Measurements from ENCODE around the gene CD46. TPM values are rescaled to one million over a fixed set of nuclear protein-coding genes. Genes with fewer than 3 reads are reported as not detected.

The CD46 gene
- total RNA-seq, 1 donor from 2014 or later, result 110 TPM

- Mint-ChIP-seq H3K4me3 (peak overlapping the region; percentile 99), H3K4me1 (peaks cover 94% of the 10 kb centered on the region), H3K27ac (peak overlapping the region; percentile 93), H3K9me3 (no peaks in the 10 kb centered on the region), H3K36me3 (ENCODE audit: low read depth) (peaks cover 56% of the 10 kb centered on the region), H3K27me3 (peaks cover 2% of the 10 kb centered on the region)
- ChIA-PET POLR2A (interaction anchor here (0.6 to 13.1 kb wide), 21 partner anchors 9 to 901 kb away, joined by 3 to 547 read pairs (median 5); partner anchors contain the start of genes CD46, CD55, FCMR and PLXNA2), CTCF (interaction anchor here (0.9 to 15.6 kb wide), 10 partner anchors 11 to 140 kb away, joined by 3 to 397 read pairs (median 6); no protein-coding TSS in a partner anchor)
- DNase-seq, result peak; percentile 67
- intact Hi-C loops (cut with micrococcal nuclease), result loop anchor here (5.0 to 10.0 kb wide), 4 partner anchors 71 to 898 kb away; partner anchors contain the start of genes CD46, CD55 and FCMR
- TF ChIP-seq CTCF (IDR thresholded peaks at IDR 0.05), result no peak
- ATAC-seq (ENCODE audit: low read depth), result peak; percentile 66
Observed at GRCh38 chr1:207822602-207823451, 71.0 kb downstream of the CD46 start.

GRCh38 chr1:207823531-207823879, 71.7 kb downstream of the CD46 start:
- no peak for TF ChIP-seq CTCF (IDR thresholded peaks at IDR 0.05)
- peaks cover 2% of the 10 kb centered on the region for H3K27me3 Mint-ChIP-seq
- H3K4me1 Mint-ChIP-seq, result peaks cover 96% of the 10 kb centered on the region
- DNase-seq, result no peak
- intact Hi-C loops (cut with micrococcal nuclease), result loop anchor here (5.0 to 10.0 kb wide), 4 partner anchors 71 to 899 kb away; partner anchors contain the start of genes CD46, CD55 and FCMR
- CTCF ChIA-PET, result interaction anchor here (0.9 to 15.6 kb wide), 8 partner anchors 11 to 62 kb away, joined by 3 to 397 read pairs (median 5); no protein-coding TSS in a partner anchor
- POLR2A ChIA-PET, result interaction anchor here (0.6 to 13.1 kb wide), 16 partner anchors 9 to 1138 kb away, joined by 3 to 547 read pairs (median 4); partner anchors contain the start of gene CD46
- H3K9me3 Mint-ChIP-seq, result no peaks in the 10 kb centered on the region
- H3K4me3 Mint-ChIP-seq, result peak overlapping the region; percentile 99
- no peak for ATAC-seq (ENCODE audit: low read depth)
- peak overlapping the region; percentile 93 for H3K27ac Mint-ChIP-seq
- peaks cover 51% of the 10 kb centered on the region for H3K36me3 Mint-ChIP-seq (ENCODE audit: low read depth)

- Mint-ChIP-seq H3K27me3 (peaks cover 2% of the 10 kb centered on the region), H3K4me1 (peaks cover 96% of the 10 kb centered on the region), H3K36me3 (ENCODE audit: low read depth) (peaks cover 45% of the 10 kb centered on the region), H3K27ac (peak overlapping the region; percentile 93), H3K9me3 (no peaks in the 10 kb centered on the region), H3K4me3 (peak overlapping the region; percentile 99)
- peak; percentile 40 for ATAC-seq (ENCODE audit: low read depth)
- peak; percentile 57 for DNase-seq
- TF ChIP-seq CTCF (IDR thresholded peaks at IDR 0.05), result no peak
- ChIA-PET POLR2A (interaction anchor here (0.6 to 13.1 kb wide), 16 partner anchors 8 to 1144 kb away, joined by 3 to 547 read pairs (median 4); partner anchors contain the start of gene CD46), CTCF (interaction anchor here (1.0 to 15.6 kb wide), 7 partner anchors 10 to 61 kb away, joined by 3 to 397 read pairs (median 6); no protein-coding TSS in a partner anchor)
- intact Hi-C loops (cut with micrococcal nuclease), result loop anchor here (1.0 to 10.0 kb wide), 6 partner anchors 17 to 899 kb away; partner anchors contain the start of genes CD46, CD55 and FCMR
Observed at GRCh38 chr1:207823880-207824566, 72.2 kb downstream of the CD46 start.

GRCh38 chr1:207824691-207825408, 73.0 kb downstream of the CD46 start:
- H3K9me3 Mint-ChIP-seq, result no peaks in the 10 kb centered on the region
- ChIA-PET CTCF (interaction anchor here (1.4 to 15.6 kb wide), 5 partner anchors 27 to 138 kb away, joined by 4 to 397 read pairs (median 46); no protein-coding TSS in a partner anchor), POLR2A (interaction anchor here (0.6 to 13.1 kb wide), 12 partner anchors 8 to 1145 kb away, joined by 3 to 547 read pairs (median 14); partner anchors contain the start of gene CD46)
- peaks cover 2% of the 10 kb centered on the region for H3K27me3 Mint-ChIP-seq
- DNase-seq (no peak), ATAC-seq (ENCODE audit: low read depth) (no peak)
- no peak for TF ChIP-seq CTCF (IDR thresholded peaks at IDR 0.05)
- H3K27ac Mint-ChIP-seq, result peak overlapping the region; percentile 93
- intact Hi-C loops (cut with micrococcal nuclease), result loop anchor here (1.0 to 10.0 kb wide), 6 partner anchors 18 to 900 kb away; partner anchors contain the start of genes CD46, CD55 and FCMR
- H3K4me1 Mint-ChIP-seq, result peaks cover 96% of the 10 kb centered on the region
- peaks cover 37% of the 10 kb centered on the region for H3K36me3 Mint-ChIP-seq (ENCODE audit: low read depth)
- peak overlapping the region; percentile 99 for H3K4me3 Mint-ChIP-seq
